ENCODE data around the gene FMNL3.

The FMNL3 gene

DNA sequence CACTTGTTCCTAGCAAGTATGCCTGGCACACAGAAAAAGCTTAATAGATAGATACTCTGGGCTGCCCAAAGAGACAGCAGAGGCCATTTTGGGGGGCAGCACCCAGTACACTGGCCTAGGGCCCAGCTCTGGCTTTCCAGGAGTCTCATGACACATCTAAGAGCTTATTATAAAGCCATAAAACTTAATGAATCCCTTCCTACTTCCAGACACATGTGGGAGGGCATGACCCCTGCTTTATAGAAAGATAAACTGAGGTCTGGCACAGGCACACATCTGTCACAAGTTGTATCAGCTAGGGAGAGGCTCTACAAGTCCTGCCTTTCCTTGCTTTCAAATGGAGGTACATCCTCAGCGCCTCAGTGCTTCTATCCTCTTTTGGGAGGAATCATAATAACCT is 27.1 kb downstream of the FMNL3 start:
- H3K4me1 ChIP-seq, result no peaks in the 10 kb centered on the region
- no peaks in the 10 kb centered on the region for H3K27me3 ChIP-seq (ENCODE audit: low read depth)
- in situ Hi-C loops (cut with MboI; ENCODE audit: low sequenced_read_pairs), result no loop called here
- H3K9me3 ChIP-seq, result no peaks in the 10 kb centered on the region
- DNase-seq (ENCODE audit: low spot score in 2 of 2), result no peak
- H3K36me3 ChIP-seq (replicated peaks), result no peaks in the 10 kb centered on the region
- no peak overlapping the region for H3K4me3 ChIP-seq

DNA sequence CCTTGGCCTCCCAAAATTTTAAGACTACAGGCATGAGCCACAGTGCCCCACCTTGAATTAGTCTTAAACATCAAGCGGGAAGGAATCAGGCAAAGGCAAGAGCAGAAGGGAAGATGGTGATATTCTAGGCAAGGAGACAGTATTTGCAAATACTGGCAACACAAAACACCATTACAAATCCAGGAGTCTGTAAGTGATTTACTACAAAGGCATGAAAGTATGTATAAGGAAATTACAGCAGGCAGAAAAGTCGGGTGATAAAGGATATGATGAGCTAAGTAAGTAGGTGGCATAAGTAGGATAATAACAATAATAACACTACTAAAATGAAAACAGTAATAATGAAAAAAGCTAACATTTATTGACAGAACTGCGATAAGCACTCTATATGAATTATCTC is 28.5 kb downstream of the FMNL3 start:
- H3K9me3 ChIP-seq, result no peaks in the 10 kb centered on the region
- peaks cover 2% of the 10 kb centered on the region for H3K4me1 ChIP-seq
- no peaks in the 10 kb centered on the region for H3K27me3 ChIP-seq (ENCODE audit: low read depth)
- in situ Hi-C loops (cut with MboI; ENCODE audit: low sequenced_read_pairs), result no loop called here
- no peak overlapping the region for H3K4me3 ChIP-seq
- DNase-seq (ENCODE audit: low spot score in 2 of 2), result no peak
- no peaks in the 10 kb centered on the region for H3K36me3 ChIP-seq (replicated peaks)

DNA sequence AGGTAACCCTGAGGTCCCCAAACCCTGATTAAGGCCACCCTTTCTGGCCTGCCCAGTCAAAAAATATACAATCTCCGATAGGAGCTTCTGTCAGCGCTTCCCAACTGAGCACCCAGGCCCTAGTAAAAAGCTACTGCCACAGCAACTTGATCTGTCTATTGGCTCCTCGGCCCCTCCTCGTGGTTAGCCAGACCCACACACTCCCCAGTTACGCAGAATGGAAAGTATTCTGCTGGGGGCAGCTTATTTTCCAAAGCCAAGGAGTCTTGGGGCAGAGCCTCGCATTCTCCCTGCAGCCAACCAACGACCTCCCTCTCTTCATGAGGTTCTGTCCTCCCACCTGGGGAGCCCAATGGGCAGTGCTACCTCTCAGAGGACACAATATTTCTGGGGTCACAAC is 32.1 kb downstream of the FMNL3 start:
- Histone ChIP-seq H3K9me3 (no peaks in the 10 kb centered on the region), H3K27me3 (ENCODE audit: low read depth) (no peaks in the 10 kb centered on the region), H3K4me1 (peaks cover 6% of the 10 kb centered on the region), H3K4me3 (no peak overlapping the region), H3K36me3 (replicated peaks) (no peaks in the 10 kb centered on the region)
- DNase-seq (ENCODE audit: low spot score in 2 of 2), result no peak
- in situ Hi-C loops (cut with MboI; ENCODE audit: low sequenced_read_pairs), result no loop called here

DNA sequence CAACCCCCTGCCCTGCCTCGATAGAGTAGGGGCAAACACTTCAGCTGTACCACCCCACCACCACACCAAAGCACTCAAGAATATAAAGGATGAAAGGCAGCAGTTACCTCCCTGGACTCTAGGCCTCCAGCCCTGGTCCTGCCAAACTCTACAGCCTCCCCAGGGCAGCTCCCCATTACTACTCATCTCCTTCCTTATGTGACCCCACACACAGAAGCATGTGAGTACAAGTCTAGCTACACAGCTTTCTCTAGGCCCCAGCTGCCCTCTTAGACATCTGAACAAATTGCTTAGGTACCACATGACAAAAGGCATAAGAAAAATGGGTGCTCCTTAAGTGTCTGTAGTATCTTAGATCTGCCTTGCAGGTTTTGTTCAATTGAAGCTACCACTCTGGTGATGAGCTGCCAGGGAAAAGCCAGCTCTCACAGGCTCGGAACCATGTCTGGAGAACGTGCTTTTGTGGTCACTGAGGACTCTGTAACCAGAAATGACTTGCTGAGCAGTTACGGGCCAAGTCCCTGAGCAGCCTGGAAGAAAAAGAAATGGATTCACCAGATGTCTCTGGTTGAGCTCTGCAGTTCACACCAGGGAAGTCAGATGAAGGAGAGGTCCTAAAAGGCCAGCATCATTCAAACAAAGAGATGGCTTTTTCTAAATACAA is 32.8 kb downstream of the FMNL3 start:
- in situ Hi-C loops (cut with MboI; ENCODE audit: low sequenced_read_pairs), result no loop called here
- Histone ChIP-seq H3K27me3 (ENCODE audit: low read depth) (no peaks in the 10 kb centered on the region), H3K36me3 (replicated peaks) (no peaks in the 10 kb centered on the region), H3K4me1 (peaks cover 6% of the 10 kb centered on the region), H3K4me3 (no peak overlapping the region), H3K9me3 (no peaks in the 10 kb centered on the region)
- no peak for DNase-seq (ENCODE audit: low spot score in 2 of 2)

DNA sequence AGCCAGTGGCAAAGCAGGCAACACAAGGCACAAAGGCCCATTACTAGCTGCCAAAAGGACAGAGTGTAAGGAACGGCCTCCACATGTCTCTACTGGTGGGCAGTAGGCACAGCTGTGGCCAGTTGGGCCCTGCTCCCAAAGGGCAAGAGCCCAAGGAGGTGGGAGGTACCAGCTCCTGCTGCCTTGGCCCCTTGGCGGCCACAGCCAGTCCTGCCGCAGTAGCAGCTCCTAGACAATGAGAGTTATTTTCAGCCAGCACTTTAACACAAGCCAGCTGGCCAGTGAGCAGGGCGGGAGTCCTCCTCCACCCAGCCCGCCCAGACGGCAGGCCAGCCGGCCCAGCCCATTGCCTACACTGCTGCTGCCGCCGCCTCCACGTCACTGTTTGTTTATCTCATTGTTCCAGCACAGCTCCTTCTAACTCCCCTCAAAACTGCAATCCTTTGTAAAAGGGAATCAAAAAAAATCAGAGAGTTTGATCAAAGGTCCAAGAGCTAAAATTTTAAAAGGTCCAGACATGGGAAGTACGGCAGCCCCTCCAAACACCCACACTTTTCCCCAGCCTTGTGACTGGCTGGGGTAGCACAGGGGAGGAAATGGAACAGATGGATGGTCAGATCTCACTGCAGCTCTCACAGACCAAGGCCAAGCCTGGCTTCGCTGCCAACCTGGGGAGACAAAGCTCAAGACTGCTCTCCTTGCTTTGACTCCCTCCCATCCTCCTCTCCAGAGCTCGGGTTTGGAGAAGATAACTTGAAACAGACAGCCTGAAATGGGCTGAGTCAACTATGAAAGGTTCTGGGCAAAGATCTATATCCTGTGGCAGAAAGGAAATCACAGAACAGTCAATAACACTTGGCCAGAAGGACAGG is 33.5 kb downstream of the FMNL3 start:
- Histone ChIP-seq H3K36me3 (replicated peaks) (no peaks in the 10 kb centered on the region), H3K4me3 (no peak overlapping the region), H3K27me3 (ENCODE audit: low read depth) (no peaks in the 10 kb centered on the region), H3K4me1 (peaks cover 6% of the 10 kb centered on the region), H3K9me3 (no peaks in the 10 kb centered on the region)
- in situ Hi-C loops (cut with MboI; ENCODE audit: low sequenced_read_pairs), result no loop called here
- peak; percentile 19 to 73 for DNase-seq (ENCODE audit: low spot score in 2 of 2)

DNA sequence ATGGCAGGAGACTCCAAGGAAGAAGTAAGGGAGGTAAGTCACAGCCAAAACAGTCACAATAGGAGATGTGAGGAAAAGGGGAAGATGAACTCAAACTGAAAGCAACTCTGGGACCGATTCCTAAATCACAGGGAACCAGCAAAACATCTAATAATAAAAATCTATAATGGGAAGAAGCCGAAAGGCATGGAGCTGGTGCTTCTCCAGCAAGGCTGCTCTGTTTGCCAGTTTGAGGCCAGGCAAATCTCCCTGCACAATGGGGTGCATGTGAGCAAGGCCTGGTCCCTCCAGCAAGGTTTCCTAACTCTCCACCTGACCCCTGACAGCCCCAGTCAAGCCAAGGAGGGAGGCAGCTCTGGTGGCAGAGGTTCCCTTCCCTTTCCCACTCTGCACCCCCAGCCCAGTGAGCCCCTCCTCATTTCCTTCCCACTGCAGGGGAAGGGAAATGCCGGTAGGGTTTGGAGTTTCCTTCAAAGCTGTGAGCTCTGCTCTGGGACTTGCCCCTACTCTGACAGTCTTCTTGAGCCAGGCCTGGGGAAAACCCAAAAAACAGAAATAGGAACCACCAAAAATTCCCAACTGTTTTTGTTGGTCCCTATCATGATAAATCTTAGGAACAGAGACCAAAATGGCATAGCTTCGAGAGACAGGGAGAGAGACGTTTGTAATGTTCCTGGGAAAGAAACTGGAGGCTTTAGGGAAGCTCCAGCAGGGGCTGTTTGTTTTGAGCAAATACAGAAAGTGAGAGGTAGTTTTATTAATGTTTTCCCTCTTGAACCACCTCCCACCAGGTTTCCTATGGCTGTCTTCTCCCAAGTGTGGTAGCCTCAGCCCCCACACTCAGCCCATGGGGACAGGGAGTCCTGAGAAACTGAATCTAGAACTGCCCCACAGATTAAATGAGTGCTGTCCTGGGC is 34.6 kb downstream of the FMNL3 start:
- DNase-seq (ENCODE audit: low spot score in 2 of 2), result no peak
- Histone ChIP-seq H3K4me1 (peaks cover 6% of the 10 kb centered on the region), H3K36me3 (replicated peaks) (no peaks in the 10 kb centered on the region), H3K9me3 (no peaks in the 10 kb centered on the region), H3K4me3 (no peak overlapping the region), H3K27me3 (ENCODE audit: low read depth) (no peaks in the 10 kb centered on the region)
- in situ Hi-C loops (cut with MboI; ENCODE audit: low sequenced_read_pairs), result no loop called here

DNA sequence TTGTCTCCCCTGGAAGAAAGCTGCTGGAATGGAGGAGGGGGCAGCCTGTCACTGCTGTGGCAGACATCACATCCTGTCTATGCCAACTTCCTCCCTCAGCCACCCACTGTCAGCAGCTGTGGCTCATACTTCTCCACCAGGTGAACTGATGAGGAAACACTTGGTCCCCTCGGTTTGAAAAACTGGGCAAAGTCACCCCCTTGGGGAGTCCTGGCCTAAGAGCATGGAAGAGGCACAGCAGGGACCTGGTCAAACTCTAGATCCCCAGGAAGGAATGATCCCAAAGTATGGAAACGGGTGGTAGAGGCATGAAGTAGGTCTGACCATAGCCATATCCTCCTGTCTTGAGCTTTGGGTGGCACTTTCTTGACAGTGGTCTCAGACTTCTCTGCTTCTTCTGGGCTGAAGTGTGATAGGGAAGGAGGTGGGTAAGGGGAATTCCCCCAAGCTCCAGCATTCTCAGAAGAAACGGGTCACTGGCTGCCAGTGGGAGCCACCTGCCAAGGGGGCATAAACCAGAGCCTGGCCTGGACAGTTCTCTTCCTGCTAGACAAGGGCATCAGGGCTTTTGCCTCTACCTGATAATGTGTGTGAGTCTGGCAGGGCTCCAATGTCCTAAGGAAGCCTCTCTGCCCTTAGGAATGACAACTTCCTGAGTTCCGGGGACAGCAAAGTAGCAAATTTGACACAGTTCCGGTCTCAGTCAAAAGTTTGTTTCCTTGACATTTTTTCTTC is 36.0 kb downstream of the FMNL3 start:
- Histone ChIP-seq H3K27me3 (ENCODE audit: low read depth) (no peaks in the 10 kb centered on the region), H3K4me1 (peaks cover 6% of the 10 kb centered on the region), H3K4me3 (no peak overlapping the region), H3K9me3 (no peaks in the 10 kb centered on the region), H3K36me3 (replicated peaks) (no peaks in the 10 kb centered on the region)
- in situ Hi-C loops (cut with MboI; ENCODE audit: low sequenced_read_pairs), result no loop called here
- DNase-seq (ENCODE audit: low spot score in 2 of 2), result no peak

DNA sequence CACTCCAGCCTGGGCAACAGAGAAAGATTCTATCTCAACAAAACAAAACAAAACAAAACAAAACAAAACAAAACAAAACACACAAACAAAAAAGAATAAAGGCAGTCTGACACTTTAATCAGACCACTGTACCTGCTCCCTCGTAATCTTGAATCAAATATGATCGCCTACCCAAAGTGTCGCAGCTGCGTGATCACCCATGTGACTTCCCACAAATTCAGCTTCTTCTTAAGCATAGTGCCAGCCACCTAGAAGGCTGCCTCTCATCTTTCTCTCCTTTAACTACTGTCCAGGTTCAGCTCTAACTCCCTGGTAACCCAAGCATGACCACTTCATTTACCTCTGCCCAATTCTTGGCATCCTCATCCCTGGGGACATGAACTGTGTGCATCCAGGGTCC is 37.4 kb downstream of the FMNL3 start:
- Histone ChIP-seq H3K27me3 (ENCODE audit: low read depth) (no peaks in the 10 kb centered on the region), H3K4me1 (peaks cover 6% of the 10 kb centered on the region), H3K4me3 (no peak overlapping the region), H3K9me3 (no peaks in the 10 kb centered on the region), H3K36me3 (replicated peaks) (no peaks in the 10 kb centered on the region)
- in situ Hi-C loops (cut with MboI; ENCODE audit: low sequenced_read_pairs), result no loop called here
- DNase-seq (ENCODE audit: low spot score in 2 of 2), result no peak

DNA sequence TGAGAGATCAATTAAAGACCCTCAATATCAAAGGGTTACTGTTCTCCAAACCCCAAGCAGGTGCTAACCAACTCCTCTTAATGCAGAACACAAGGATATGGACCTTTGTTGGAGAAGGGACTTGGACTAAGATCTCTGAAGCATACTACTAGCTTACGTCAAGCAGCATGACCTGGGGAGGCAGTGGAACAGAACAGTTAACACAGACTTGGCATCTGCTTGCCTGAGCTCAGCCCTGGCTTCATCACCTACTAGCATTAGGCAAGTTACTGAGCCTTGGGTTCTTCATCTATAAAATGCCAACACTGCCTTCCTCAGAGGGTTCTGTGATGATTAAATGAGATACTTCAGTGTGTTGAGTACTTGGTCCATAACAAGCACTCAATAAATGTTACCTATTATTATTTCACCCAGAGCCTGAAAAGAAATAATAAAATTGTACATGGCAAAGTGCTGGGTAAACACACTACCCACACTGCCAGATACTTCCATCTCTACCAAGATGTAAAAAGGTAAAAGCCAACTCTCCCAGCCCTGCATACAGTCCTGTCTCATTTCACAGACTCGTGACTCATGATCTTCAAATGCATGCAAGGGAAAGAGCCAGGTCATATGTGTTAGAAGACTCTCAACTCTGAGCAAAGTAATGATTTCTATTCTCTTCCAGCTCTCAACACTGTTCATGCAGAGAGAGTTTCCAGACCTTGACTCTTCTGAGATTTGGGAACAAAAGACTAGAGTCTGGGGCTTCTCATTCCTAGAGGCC is 39.7 kb downstream of the FMNL3 start:
- H3K9me3 ChIP-seq, result no peaks in the 10 kb centered on the region
- H3K27me3 ChIP-seq (ENCODE audit: low read depth), result no peaks in the 10 kb centered on the region
- no peak for DNase-seq (ENCODE audit: low spot score in 2 of 2)
- H3K4me1 ChIP-seq, result no peaks in the 10 kb centered on the region
- no peaks in the 10 kb centered on the region for H3K36me3 ChIP-seq (replicated peaks)
- no peak overlapping the region for H3K4me3 ChIP-seq
- in situ Hi-C loops (cut with MboI; ENCODE audit: low sequenced_read_pairs), result no loop called here

DNA sequence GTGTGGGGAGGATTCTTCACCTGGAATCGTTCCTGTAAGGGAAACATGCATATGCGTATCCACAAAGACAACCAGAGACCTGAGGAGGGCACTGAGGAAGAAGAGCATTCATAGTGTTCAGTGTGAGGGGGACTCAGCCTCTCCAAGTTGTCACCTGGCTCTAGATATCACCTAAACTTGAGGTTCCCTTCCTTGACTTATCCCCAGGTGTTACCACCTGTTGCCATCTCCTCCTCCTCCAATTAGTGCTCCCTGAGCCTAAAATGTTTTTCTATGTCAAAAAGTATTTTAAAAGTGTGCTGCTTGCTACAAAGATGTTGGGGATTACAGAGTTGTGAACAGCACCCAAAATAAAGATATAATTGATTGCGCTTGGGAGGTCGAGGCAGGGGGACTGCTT is 41.0 kb downstream of the FMNL3 start:
- in situ Hi-C loops (cut with MboI; ENCODE audit: low sequenced_read_pairs), result no loop called here
- Histone ChIP-seq H3K4me3 (no peak overlapping the region), H3K4me1 (no peaks in the 10 kb centered on the region), H3K36me3 (replicated peaks) (no peaks in the 10 kb centered on the region), H3K27me3 (ENCODE audit: low read depth) (no peaks in the 10 kb centered on the region), H3K9me3 (no peaks in the 10 kb centered on the region)
- DNase-seq (ENCODE audit: low spot score in 2 of 2), result no peak

DNA sequence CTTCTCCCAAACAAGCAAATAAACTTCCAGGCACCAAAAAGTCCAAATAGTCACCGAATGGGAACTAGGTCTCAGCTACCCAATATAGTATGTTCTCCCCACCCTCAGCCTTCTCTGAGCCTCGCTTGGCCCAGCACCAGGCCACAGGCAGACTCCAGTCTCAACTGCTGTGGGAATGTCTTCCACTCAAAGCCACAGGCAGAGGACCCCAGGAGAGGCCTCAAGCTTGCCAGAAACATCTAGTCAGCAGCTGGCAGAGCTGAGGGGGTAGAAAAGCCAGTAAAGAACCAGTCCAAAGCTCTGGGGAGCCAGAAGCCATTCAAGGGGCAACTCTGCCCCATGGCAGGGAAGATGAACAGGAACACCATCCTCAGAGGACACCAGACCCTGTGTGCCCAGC is 41.8 kb downstream of the FMNL3 start:
- Histone ChIP-seq H3K36me3 (replicated peaks) (no peaks in the 10 kb centered on the region), H3K9me3 (no peaks in the 10 kb centered on the region), H3K4me1 (no peaks in the 10 kb centered on the region), H3K27me3 (ENCODE audit: low read depth) (no peaks in the 10 kb centered on the region), H3K4me3 (no peak overlapping the region)
- in situ Hi-C loops (cut with MboI; ENCODE audit: low sequenced_read_pairs), result no loop called here
- DNase-seq (ENCODE audit: low spot score in 2 of 2), result no peak

DNA sequence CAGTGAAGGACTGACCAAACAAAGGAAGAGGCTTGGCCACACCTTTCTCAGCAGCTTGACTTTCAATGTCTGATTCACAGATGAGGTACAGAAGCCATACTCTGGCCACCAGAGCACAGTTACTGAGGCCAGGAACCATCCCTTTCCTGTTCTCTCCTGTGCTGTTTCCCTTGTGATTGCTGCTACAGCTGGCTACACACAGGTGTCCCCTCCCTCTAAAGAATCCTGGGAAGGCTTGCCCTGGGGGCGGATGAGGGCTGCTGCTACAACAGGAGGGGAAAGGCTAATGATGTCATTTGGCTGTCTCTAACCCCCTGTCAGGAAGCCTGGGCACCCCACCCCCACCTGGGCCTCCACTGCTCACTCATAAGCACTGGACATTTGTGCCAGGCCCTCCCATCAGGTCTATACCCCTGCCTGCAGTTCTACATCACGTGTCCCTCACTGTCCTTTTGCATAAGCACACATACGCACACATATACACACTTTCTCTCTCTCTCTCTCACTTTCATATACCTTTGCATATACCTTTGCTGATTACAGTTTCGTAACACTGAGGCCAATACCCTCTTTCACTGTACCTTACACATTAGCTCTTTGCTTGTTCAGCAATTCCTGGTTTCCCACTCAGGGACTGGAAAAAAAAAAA is 42.5 kb downstream of the FMNL3 start:
- Histone ChIP-seq H3K4me1 (no peaks in the 10 kb centered on the region), H3K27me3 (ENCODE audit: low read depth) (no peaks in the 10 kb centered on the region), H3K36me3 (replicated peaks) (no peaks in the 10 kb centered on the region), H3K9me3 (no peaks in the 10 kb centered on the region), H3K4me3 (no peak overlapping the region)
- no peak for DNase-seq (ENCODE audit: low spot score in 2 of 2)
- in situ Hi-C loops (cut with MboI; ENCODE audit: low sequenced_read_pairs), result no loop called here

All from HAP-1 (cell line).